NCI-H1436 treated with DMSO at 0.1 percent for 48 hours (cell line): ENCODE results near the gene SLC10A7.

Source experiments
- DNase-seq: peaks from one replicate; lab custom pipeline; 2025; lab: John Stamatoyannopoulos, UW

Gene SLC10A7, protein sequence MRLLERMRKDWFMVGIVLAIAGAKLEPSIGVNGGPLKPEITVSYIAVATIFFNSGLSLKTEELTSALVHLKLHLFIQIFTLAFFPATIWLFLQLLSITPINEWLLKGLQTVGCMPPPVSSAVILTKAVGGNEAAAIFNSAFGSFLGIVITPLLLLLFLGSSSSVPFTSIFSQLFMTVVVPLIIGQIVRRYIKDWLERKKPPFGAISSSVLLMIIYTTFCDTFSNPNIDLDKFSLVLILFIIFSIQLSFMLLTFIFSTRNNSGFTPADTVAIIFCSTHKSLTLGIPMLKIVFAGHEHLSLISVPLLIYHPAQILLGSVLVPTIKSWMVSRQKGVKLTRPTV

DNA sequence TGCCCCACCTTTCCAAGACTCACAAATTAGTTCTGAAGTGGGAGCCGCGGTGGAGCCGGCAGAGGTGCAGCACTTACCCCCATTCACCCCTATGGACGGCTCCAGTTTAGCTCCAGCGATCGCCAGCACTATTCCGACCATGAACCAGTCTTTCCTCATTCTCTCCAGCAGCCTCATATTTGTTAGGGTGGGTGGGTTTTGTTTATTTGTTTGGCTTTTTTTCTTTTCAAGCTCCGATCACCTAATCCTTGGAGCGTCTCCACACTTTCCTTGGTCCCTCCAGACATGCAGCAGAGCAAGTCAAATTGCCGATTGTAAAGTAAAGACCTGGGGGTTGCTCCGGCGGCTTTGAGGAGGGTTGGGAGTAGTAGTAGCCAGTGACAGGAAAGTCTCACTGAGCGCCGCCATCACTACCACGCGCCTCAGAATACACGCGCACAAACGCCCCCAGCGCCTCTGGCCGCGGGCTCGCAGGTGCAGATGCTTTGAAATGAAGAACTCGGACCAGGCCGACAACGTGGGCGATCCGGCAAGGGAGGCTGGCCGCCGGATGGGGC is at the start of gene SLC10A7:
Gene SLC10A7 (minus strand): TSS at position 400 of the 557 bp plus-strand sequence. CDS start 223 bp downstream, at position 177.
- no peak for DNase-seq

DNA sequence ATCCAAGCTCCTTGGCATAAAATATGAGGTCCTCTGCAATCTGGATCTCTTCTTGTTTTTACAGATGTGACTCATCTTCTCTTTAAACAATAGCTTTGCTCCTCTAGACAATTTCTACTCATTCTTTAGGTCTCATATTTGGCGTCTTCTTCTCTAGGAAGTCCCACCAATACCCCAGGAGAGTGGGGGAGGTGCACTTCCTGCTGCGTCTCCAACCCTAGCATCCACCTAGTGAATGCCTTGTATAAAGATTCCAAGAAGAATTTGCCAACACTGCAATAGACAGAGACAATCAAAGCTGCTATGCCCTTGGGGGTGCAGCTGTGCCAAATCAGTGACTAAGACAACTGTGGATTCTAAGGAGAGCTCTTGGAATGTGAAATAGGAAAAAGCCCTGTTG is 45.7 kb upstream of the SLC10A7 start:
- DNase-seq, result no peak

DNA sequence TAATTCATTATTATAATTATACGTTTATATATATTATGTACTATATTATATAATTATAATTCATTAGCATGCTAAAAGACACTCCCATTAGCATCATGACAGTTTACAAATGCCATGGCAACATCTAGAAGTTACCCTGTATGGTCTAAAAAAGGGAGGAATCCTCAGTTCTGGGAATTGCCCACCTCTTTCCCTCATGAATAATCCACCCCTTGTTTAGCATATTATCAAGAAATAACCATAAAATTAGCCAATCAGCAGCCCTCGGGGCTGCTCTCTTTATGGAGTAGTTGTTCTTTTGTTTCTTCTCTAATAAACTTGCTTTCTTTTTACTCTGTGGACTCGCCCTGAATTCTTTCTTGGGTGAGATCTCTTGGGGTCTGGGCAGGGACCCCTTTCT is 42.8 kb upstream of the SLC10A7 start:
- DNase-seq, result no peak

DNA sequence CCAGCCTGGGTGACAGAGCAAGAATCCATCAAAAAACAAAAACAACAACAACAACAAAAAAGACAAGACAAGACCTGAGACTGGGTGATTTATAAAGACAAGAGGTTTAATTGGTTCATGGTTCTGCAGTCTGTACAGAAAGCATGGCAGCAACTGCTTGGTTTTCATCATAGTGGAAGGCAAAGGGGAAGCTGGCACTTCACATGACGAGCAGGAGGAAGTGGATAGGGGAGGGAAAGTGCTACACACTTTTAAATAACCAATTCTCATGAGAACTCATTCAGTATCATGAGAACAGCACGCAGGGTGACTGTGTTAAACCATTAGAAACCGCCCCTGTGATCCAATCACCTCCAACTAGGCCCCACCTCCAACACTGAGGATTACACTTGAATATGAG is 28.4 kb upstream of the SLC10A7 start:
- no peak for DNase-seq

DNA sequence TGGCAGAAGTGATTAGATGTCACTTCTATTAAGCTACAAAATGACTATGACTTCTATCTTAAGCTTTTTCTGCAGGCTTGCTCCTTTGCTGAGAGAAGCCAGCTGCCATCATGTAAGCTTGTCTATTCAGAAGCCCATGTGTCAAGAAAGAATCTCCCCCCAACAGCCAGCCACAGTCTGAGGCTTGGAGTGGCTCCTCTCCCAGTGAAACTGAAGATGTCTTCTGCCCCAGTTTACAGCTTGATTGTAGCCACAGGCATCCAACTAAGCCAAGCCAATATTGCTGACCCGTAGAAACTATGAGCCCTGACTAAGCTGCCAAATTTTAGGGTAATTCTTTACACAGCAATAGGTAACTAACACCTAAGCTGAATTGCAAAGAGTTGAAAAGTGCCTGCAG is 26.7 kb upstream of the SLC10A7 start:
- no peak for DNase-seq

DNA sequence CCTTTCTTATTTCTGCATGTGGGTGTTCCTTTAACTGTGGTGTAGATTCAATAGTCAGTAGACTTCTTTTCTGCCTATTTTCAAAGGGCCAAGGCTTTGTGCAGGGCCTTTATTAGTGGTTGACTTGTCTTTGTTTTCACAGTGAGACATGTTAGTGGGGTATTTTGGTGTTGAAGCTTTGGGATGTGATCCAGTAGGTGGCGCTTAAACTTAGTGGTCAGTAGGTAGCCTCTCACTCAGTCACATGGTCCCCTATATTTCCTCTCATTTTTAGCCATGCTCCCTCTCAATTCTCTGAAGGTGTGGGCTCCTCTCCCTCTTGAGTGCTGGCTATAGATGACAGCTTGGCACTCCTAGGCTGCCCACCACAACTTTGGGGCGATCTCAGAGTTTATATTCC is 23.4 kb upstream of the SLC10A7 start:
- no peak for DNase-seq

DNA sequence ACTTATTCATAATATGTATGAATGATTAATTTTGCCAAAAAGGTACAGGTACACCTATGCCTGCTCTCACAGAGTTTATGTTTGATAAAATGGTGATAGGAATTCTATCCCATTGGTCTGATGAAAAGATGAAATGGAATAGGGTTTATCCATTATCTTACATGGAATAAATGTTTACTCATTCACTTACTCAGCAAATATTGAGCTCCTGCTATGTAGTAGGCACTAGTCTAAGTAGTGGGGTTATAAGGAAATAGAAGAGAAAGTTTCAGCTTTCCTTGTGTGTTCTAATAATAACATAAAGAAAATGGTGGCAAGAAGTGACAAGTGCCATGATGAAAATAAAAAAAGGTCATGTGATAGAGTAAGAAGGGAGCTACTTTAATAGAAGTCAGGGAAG is 12.4 kb upstream of the SLC10A7 start:
- no peak for DNase-seq

DNA sequence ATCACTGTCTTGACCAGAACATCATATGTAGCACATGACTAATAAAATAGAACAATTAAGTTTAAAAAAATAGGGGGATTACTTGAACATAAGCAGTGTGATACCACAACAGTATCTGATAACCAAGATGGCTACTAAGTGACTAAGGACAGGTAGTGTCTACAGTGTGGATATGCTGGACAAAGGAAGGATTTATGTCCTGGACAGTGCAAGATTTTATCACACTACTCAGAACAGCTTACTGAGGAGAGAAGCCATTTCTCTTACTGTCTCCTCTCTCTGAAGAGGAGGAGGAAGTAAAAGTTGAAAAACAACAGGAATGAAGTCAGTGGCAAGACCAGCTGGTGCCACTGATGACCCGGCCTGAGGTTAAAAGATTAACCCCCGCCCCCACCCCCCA is 4.0 kb upstream of the SLC10A7 start:
- DNase-seq, result no peak

DNA sequence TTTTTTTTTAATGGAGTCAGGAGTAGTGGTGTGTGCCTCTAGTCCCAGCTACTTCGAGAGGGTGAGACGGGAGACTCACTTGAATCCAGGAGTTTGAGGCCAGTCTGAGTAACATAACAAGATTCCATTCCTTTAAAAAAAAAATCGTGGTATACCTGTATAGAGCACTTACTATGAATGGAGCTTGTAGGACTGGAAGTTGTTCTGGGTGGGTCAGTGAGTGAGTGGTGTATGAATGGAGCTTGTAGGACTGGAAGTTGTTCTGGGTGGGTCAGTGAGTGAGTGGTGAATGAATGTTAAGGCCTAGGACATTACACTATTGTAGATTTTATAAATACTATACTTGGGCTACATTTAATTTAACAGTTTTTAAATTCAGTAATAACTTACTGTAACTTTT is 2.9 kb upstream of the SLC10A7 start:
- DNase-seq, result no peak

DNA sequence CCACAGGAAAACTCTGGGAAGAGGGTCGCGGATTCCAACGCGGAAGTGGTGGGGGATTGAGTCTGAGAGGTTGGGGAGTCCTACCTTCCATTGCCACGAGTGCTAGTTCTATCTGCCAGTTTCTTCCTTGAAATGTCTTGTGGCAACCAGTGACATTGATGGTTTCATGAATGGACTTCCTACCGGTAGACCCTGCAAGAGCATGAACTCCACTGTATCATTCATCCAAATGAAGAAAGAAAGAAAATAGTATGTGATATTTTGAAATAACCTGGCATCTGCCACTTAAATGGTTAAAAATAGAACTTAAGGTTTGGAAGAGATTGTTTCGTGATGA is 1.1 kb upstream of the SLC10A7 start:
- DNase-seq, result no peak

DNA sequence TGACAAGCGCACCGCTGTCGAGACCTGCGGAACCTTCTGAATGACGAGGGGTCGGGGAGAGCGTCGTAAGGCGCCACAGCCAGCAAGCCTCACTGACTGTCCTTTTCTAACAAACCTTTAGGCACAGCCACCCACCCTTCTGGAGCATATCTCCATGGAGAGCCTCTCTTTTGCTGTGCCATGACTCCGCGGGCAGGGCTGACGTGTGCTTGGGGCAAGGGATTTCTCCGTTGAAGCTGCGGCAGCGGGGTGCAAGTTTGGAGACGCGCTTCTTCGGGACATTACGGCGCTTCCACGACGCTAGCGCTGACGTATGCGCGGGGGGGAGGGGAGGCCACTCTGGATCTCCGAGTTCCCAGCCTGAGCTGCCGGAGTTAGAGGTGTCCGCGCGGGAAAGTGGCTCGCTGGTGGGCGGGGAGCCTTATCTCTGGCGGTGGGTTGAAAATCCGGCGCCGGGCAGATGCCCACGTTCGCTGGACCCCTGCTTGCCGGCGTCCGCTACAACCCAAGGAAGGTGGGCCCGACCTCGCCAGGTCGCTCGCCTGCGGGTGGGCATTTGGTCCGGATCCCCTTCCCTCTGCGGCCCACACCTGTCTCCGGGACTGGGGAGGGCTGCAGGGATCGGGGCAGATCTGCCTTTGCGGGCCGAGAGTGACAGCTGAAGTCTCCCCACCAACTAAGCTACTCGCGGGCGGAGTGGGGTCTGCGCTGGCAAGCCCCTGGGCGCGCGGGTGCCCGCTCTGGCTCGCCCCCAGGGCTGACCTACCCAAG is 543 bp upstream of the SLC10A7 start:
- no peak for DNase-seq

DNA sequence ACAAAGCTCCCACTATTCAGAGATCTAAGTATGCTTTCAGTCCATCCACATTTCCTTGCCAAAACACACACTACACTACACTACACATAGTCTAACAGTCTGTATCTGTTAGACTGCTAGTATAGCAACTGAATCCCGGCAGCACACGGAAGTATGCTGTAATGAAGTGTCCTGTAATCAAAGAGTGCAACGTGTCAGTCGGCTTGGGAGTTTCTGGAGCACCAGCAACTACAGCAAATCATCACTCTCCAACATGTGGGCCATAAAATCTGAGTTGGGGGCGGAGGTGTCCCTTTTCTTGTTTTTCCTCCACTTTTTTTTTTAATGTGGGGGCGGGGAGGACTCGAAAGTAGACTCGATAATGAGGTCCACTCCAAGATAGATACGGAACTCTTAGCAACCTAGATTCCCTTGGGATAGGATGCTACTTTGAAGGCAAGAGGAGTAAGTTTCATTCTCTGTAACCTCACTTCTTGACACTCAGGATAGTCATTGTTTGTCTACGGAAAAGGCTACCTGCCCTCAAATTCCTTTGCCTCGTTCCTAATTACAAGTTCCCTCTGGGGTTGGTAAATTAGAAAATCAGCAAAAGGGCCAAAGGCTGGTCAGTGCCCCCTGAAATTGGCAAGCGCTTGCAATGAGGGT is 722 bp downstream of the SLC10A7 start:
- DNase-seq, result no peak

DNA sequence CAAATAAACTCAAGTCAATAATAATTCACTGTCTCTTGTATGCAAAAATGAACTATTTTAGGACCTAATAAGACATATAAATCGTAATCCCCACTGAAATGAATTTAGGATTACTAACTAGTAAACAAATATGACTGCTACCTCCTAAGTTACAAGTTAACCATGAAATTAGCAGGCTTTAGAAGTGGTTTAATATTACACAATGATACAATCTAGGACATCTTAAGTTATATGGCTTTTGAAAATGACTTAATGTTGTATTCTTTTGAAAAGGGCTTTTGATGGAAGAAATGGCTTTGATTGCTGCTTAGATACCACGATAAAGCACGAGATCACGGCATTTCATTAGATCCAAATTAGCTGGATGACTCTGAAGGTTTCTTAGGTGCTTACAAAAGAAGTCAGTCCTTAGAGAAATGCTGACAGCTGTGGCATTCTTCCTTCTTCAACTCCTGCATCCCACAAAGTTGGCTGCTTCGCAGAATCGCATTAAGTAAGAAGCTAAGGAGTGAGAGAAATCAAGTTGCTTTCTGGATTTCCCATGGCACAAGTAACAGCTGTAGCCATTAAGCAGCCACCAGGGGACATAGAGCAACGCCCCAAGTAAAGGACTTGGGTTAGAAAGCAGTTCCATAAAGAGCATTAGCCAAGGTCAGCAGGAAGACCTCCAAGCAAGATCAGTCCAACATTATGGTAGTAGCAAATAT is 6.9 kb downstream of the SLC10A7 start:
- DNase-seq, result no peak

DNA sequence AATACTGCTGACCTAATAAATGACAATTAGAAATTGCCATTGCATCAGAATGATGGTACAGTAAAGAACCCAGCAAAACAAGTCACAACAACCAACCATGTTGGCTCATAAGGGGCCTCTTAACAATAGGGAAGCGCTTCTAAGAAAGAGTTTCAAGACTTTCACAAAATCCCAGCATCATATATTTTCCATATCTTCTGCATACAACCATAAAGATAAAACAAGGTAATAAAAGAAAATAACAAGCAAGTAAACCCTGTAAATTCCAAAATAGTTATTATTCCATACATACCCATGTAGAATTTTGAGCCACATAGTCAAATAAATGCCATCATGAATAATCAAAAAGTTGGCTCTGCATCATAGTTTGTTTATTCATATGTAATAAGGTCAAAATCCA is 8.2 kb downstream of the SLC10A7 start:
- DNase-seq, result no peak

DNA sequence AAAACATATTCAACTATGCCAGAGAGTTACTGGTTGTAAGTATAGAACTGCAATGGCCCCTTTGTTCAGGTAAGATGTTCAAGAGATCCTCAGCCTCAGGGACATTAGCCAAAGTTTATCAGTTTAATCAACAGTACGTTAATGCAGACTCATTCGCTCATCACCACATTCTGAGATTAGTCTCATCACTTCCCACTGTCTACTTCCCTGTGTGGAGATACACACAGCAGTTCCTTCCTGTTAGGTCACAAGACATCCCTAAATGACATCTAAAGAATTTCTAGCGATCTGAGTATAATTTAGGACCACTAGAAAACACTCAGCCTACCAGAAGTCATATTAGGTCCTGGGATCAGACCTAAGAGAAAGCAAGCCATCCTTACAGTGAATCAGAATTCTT is 10.4 kb downstream of the SLC10A7 start:
- no peak for DNase-seq

DNA sequence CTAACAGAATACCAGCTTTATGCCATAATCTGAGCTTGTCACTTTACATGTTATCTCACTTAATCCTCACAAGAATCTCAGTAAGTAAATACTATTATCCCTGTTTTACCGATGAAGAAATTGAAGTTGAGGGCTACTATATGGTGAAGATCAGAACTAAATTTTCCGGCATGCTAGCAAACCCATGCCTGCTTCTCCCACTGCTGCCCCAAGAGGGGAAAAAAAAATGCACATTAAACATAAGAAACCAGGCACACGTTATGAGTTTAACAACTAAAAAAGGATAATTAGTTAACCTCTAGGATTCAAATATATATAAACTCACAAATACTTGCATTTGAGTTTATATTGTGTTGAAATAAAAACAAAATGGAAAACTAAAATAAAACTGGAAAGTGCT is 10.8 kb downstream of the SLC10A7 start:
- DNase-seq, result no peak

DNA sequence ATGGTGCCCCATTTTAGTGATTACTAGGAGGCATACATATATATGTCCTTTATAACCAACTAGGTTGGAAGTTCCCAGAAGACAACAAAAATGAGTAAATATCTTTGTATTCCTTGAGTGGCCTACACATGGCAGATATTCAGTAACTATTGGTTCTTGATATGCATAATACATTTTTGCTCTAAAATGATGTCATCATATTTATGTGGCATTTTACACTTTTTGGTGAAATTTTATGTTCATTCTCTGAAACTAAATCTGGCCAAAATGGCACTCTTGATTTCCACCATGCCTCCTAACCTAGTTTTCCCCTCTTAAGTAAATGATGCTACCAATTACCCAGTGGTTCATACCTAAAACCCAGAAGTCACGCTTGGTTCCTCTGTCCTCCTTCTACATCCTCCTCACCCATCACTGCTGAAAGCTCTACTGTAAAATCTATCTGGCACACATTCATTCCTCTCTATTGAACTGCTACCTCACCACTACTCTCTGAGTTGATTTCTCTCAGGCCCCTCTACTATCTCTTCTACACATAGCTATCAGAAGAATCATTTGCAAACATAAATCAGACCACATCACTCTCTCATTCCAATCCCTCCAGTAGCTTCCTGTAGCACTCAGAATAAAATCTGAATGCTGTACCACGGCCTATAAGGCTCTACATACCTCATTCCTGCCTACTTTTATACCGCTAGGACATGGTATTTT is 13.4 kb downstream of the SLC10A7 start:
- no peak for DNase-seq

DNA sequence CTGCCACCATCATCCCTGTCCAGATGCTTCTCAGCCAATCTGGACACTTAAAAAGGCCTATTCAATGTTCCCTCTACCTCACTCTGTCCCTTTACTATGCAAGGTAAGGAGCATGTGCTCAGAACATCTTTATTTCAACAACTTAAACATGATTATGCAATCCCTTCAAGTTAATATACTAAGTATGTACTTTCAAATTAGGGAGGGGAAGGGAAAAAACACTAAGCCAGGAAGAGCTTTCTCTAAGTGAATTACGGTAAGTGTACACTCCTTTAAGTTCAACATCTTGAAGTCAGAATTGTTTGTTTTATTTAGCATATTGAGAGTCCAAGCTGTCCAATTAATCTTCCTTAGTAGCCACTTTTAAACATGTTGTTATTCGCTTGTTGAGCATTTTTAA is 14.1 kb downstream of the SLC10A7 start:
- no peak for DNase-seq

DNA sequence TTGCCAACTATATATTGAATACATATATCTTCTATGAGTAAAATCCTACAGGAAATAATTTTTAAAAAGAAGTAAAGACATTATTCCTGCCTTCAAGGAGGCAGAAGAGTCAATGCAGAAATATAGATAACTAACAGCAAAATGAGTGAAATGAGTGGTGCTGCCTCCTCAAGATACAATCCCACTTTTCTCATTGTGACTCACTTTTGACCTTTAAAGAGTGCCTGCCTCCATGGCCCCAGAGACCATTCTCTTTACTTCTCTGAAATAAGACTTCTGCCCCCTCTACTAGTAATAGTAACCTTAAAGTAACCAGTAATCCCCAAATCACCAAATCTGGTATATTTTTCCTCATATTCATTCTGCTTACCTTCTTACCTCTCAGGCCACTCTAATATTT is 15.5 kb downstream of the SLC10A7 start:
- DNase-seq, result no peak

DNA sequence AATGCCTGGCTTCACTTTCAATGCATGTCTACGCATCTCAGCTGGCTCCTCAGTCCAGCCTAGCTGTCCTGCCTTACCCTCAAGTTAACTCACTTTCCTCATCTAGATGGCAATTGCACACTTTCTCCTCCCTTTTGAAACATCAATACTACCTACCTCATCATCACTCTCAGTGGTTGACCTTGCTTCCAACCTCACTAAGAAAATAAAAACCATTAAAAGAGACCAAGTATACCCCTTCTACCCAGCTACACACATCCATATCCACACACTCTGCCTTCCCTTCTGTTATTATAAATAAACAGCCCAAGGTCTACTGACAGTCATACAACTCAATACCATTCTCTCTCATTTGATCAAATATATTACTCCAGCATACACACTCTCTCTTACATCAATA is 21.5 kb downstream of the SLC10A7 start:
- no peak for DNase-seq

DNA sequence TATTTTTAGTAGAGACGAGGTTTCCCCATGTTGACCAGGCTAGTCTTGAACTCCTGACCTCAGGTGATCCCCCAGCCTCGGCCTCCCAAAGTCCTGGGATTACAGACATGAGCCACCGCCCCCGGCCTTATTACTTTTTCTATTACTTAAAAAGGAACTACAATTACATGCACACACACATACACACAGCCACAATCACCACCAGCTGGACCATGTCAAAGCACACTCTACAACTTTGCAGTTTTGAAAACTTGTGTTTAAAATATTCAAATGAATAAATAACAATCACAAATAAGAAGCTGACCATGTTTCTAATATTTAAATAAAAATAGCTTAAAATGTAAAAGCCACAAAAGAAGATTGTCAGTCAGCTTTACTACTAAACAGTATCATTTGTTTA is 23.4 kb downstream of the SLC10A7 start:
- no peak for DNase-seq

DNA sequence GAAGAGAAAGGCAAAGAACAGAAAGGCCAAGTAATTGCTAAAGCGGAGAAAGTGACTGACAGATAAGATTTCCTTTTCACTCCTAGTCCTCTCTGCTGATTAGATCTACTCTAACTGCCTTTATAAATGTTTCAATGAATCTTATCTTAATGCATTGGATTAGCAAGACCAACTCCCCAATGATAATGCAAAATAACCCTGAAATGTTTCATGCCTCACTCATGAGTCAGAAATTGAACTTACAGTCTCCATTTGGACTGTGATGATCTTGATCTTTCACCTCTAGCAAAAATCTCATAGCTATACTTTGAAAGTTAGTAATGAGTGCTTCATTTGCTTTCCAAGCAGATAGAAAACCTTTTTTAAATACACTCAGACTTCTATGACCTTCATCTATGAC is 26.5 kb downstream of the SLC10A7 start:
- DNase-seq, result no peak
